ENCODE data around the gene MAP3K5. TPM values are rescaled to one million over a fixed set of nuclear protein-coding genes. Genes with fewer than 3 reads are reported as not detected.
"Not testable (repeated sequence)": the region's sequence is repeated elsewhere in the genome, so short reads cannot be mapped to it uniquely, and the experiment has no call there.

MAP3K5 gene
- total RNA-seq, 1 donor from 2014 or later = 34.7 TPM

GRCh38 chr6:136795386-136795785 lies 3.1 kb upstream of the MAP3K5 start:
- intact Hi-C loops (cut with DNase I) = no loop called here
- no peak for ATAC-seq
- no peak for DNase-seq (ENCODE audit: missing footprints)

- no peak for ATAC-seq
- no peak for DNase-seq (ENCODE audit: missing footprints)
- intact Hi-C loops (cut with DNase I) = loop anchor here (2.0 to 5.0 kb wide), 5 partner anchors 29 to 209 kb away; partner anchors contain the start of gene PEX7
These were observed 1.1 kb upstream of the MAP3K5 start for GRCh38 chr6:136793363-136793762.

GRCh38 chr6:136792095-136792409 lies 225 bp downstream of the MAP3K5 start:
- ATAC-seq = no peak
- intact Hi-C loops (cut with DNase I) = loop anchor here (1.0 to 5.0 kb wide), 7 partner anchors 31 to 207 kb away; partner anchors contain the start of gene PEX7
- DNase-seq (ENCODE audit: missing footprints) = no peak

GRCh38 chr6:136791296-136792094 lies 782 bp downstream of the MAP3K5 start:
- peak; percentile 48 for ATAC-seq
- peak; percentile 90 for DNase-seq (ENCODE audit: missing footprints)
- intact Hi-C loops (cut with DNase I) = loop anchor here (1.0 to 5.0 kb wide), 7 partner anchors 31 to 207 kb away; partner anchors contain the start of gene PEX7

GRCh38 chr6:136790411-136791295 lies 1.6 kb downstream of the MAP3K5 start:
- ATAC-seq = no peak
- DNase-seq (ENCODE audit: missing footprints) = no peak
- intact Hi-C loops (cut with DNase I) = loop anchor here (5.0 kb wide), 1 partner anchor 38 kb away; no protein-coding TSS in a partner anchor

- DNase-seq (ENCODE audit: missing footprints); ATAC-seq; intact Hi-C loops (cut with DNase I): not testable (repeated sequence)
These were observed 2.8 kb downstream of the MAP3K5 start for GRCh38 chr6:136789440-136789839.

GRCh38 chr6:136788069-136788902 lies 4.0 kb downstream of the MAP3K5 start:
- intact Hi-C loops (cut with DNase I) = no loop called here
- DNase-seq (ENCODE audit: missing footprints) (no peak), ATAC-seq (no peak)

GRCh38 chr6:136787726-136788068 lies 4.6 kb downstream of the MAP3K5 start:
- ATAC-seq (no peak), DNase-seq (ENCODE audit: missing footprints) (no peak)
- intact Hi-C loops (cut with DNase I) = no loop called here

GRCh38 chr6:136786658-136787057 lies 5.6 kb downstream of the MAP3K5 start:
- ATAC-seq = no peak
- intact Hi-C loops (cut with DNase I) = no loop called here
- no peak for DNase-seq (ENCODE audit: missing footprints)

GRCh38 chr6:136784910-136785746 lies 7.1 kb downstream of the MAP3K5 start:
- ATAC-seq = peak; percentile 42
- DNase-seq (ENCODE audit: missing footprints) = peak; percentile 88
- intact Hi-C loops (cut with DNase I) = no loop called here

- ATAC-seq = no peak
- DNase-seq (ENCODE audit: missing footprints) = no peak
- intact Hi-C loops (cut with DNase I) = no loop called here
These were observed 8.0 kb downstream of the MAP3K5 start for GRCh38 chr6:136784271-136784664.

- intact Hi-C loops (cut with DNase I) = no loop called here
- DNase-seq (ENCODE audit: missing footprints) = peak; percentile 73
These were observed 8.6 kb downstream of the MAP3K5 start for GRCh38 chr6:136783495-136784270.

GRCh38 chr6:136783021-136783420 lies 9.3 kb downstream of the MAP3K5 start:
- intact Hi-C loops (cut with DNase I) = no loop called here
- DNase-seq (ENCODE audit: missing footprints) = no peak
- no peak for ATAC-seq

More at GRCh38 chr6:136783495-136784270, 8.6 kb downstream of the MAP3K5 start:
- ATAC-seq = peak; percentile 54

- ATAC-seq (no peak), DNase-seq (ENCODE audit: missing footprints) (no peak)
- intact Hi-C loops (cut with DNase I) = no loop called here
These were observed 10.1 kb downstream of the MAP3K5 start for GRCh38 chr6:136782021-136782770.

- DNase-seq (ENCODE audit: missing footprints) = no peak
- intact Hi-C loops (cut with DNase I) = no loop called here
- ATAC-seq = no peak
These were observed 11.3 kb downstream of the MAP3K5 start for GRCh38 chr6:136780972-136781371.

GRCh38 chr6:136779682-136780081 lies 12.6 kb downstream of the MAP3K5 start:
- intact Hi-C loops (cut with DNase I) = no loop called here
- no peak for DNase-seq (ENCODE audit: missing footprints)
- ATAC-seq = no peak

- no peak for DNase-seq (ENCODE audit: missing footprints)
- intact Hi-C loops (cut with DNase I) = no loop called here
- ATAC-seq = no peak
These were observed 14.6 kb downstream of the MAP3K5 start for GRCh38 chr6:136777651-136778050.

Measured in Right ventricle myocardium inferior (tissue), 1 donor.